Neural crest cell (in vitro differentiated cells): ENCODE measurements around the gene MAGI2. TPM values are rescaled to one million over a fixed set of nuclear protein-coding genes. Genes with fewer than 3 reads are reported as not detected.
"Not testable (repeated sequence)": the region's sequence is repeated elsewhere in the genome, so short reads cannot be mapped to it uniquely, and the experiment has no call there.

Experiments used
- DNase-seq: peaks from one replicate; pipeline ENCODE4 v3.0.0; 2021; ENCODE audit warnings: low read depth, mixed read lengths, low spot score
- H3K27ac Mint-ChIP-seq: one replicate; pipeline ENCODE4 v1.8.0; 2021; ENCODE audit warnings: mild to moderate bottlenecking, mixed read lengths; ENCODE audit not compliant: unreplicated experiment
- H3K27me3 Mint-ChIP-seq: 2 replicates; pipeline ENCODE4 v1.8.0; 2021; ENCODE audit warnings: low read depth, mild to moderate bottlenecking, mixed read lengths
- H3K36me3 Mint-ChIP-seq: 2 replicates; pipeline ENCODE4 v1.8.0; 2021; ENCODE audit warnings: low read depth, mild to moderate bottlenecking, mixed read lengths
- H3K4me1 Mint-ChIP-seq: 2 replicates; pipeline ENCODE4 v1.8.0; 2021; ENCODE audit warnings: mixed read lengths
- H3K4me3 Mint-ChIP-seq: one replicate; pipeline ENCODE4 v1.8.0; 2021; ENCODE audit warnings: mild to moderate bottlenecking, mixed read lengths
- H3K9me3 Mint-ChIP-seq: 2 replicates; pipeline ENCODE4 v1.8.0; 2021; ENCODE audit warnings: mixed read lengths
- total RNA-seq: library from RNA; stranded (reverse); gene quantifications from 2 replicates; pipeline ENCODE4 v1.2.1, GENCODE V29; 2021
- TF ChIP-seq, protein P1 (sequence below): fragments of 200-600 bp; sonication (generic); conservative IDR thresholded peaks from 2 replicates; pipeline ENCODE4 v1.5.0; 2021; ENCODE audit warnings: antibody characterized with exemption, mild to moderate bottlenecking

MAGI2 gene
- total RNA-seq, 1 donor from 2014 or later, result 10.0 TPM

DNA sequence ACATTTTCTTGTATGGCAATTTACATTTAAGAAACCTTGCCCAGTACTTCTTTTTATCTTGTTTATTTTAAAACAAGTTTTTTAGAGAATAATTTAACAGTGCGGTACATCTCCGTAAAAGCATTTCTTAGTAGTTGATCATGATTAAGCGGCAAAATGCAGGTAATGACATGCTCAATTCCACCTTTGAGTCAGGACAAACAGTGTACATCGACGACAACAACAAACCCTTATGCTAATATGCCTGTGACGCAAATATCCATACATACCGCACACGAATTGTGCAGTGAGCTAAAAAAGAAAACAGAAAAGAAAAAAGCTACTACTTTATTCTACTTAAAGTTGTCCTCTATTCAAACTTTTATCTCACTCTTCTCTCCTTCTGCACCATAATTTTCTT lies 1.9 kb downstream of the MAGI2 start:
- Mint-ChIP-seq H3K27me3 (peaks cover 3% of the 10 kb centered on the region), H3K36me3 (no peaks in the 10 kb centered on the region)

DNA sequence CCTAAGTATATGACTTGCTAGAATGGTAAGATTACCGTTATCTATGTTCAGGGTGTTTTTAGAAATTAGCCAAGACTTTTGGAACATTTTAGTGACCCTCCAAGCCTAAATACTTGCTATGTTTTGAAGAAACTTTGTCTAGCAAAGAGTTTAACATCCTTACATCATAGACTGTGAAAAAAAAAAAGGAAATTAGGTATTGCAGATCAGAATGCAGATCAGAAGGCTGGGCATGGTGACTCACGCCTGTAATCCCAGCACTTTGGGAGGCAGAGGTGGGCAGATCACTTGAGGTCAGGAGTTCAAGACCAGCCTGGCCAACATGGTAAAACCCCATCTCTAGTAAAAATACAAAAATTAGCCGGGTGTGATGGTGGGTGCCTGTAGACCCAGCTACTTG lies 10.7 kb downstream of the MAGI2 start:
- not testable (repeated sequence) for H3K36me3 Mint-ChIP-seq, H3K27me3 Mint-ChIP-seq, DNase-seq, H3K4me3 Mint-ChIP-seq, H3K27ac Mint-ChIP-seq, H3K9me3 Mint-ChIP-seq, H3K4me1 Mint-ChIP-seq

More for the DNA sequence above, 1.9 kb downstream of the MAGI2 start:
- Mint-ChIP-seq H3K9me3 (no peaks in the 10 kb centered on the region), H3K4me3 (peak overlapping the region; percentile 94), H3K4me1 (peaks cover 37% of the 10 kb centered on the region), H3K27ac (no peak overlapping the region)
- DNase-seq, result no peak
- TF ChIP-seq, protein P1, sequence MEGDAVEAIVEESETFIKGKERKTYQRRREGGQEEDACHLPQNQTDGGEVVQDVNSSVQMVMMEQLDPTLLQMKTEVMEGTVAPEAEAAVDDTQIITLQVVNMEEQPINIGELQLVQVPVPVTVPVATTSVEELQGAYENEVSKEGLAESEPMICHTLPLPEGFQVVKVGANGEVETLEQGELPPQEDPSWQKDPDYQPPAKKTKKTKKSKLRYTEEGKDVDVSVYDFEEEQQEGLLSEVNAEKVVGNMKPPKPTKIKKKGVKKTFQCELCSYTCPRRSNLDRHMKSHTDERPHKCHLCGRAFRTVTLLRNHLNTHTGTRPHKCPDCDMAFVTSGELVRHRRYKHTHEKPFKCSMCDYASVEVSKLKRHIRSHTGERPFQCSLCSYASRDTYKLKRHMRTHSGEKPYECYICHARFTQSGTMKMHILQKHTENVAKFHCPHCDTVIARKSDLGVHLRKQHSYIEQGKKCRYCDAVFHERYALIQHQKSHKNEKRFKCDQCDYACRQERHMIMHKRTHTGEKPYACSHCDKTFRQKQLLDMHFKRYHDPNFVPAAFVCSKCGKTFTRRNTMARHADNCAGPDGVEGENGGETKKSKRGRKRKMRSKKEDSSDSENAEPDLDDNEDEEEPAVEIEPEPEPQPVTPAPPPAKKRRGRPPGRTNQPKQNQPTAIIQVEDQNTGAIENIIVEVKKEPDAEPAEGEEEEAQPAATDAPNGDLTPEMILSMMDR, result no peak

DNA sequence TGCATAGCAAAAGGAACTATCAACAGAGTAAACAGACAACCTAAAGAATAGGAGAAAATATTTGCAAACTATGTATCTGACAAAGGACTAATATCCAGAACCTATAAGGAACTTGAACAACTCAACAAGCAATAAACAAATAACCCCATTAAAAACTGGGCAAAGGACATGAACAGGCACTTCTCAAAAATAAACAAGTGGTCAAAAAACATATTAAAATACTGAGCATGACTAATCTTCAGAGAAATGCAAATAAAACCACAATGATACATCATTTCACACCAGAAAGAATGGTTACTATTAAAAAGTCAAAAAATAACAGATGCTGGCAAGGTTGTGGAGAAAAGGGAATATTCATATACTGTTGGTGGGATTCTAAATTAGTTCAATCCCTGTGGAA lies 17.1 kb downstream of the MAGI2 start:
- H3K36me3 Mint-ChIP-seq, result no peaks in the 10 kb centered on the region
- H3K9me3 Mint-ChIP-seq, result peaks cover 2% of the 10 kb centered on the region
- no peaks in the 10 kb centered on the region for H3K4me1 Mint-ChIP-seq
- no peak overlapping the region for H3K27ac Mint-ChIP-seq
- TF ChIP-seq, protein P1, result no peak
- no peak overlapping the region for H3K4me3 Mint-ChIP-seq
- H3K27me3 Mint-ChIP-seq, result no peaks in the 10 kb centered on the region
- no peak for DNase-seq

DNA sequence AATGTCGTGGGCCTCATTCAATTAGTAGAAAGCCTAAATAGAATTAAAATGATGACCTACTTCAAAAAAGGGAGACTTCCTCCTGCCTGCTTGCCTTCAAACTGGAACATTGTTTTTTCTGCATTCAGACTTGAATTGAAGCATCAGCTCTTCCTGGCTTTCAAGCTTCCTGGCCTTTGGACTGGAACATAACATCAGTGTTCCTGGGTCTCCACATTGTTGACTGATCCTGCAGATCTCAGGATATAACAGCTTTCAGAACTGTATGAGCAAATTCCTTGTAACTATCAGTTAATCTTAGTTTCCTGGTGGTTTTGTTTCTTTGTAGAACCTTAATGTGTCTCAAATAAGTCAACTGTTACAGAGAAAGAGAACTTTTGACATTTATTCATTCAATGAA lies 18.6 kb downstream of the MAGI2 start:
- Mint-ChIP-seq H3K9me3 (peaks cover 2% of the 10 kb centered on the region), H3K27me3 (no peaks in the 10 kb centered on the region), H3K4me3 (no peak overlapping the region), H3K4me1 (no peaks in the 10 kb centered on the region), H3K27ac (no peak overlapping the region), H3K36me3 (no peaks in the 10 kb centered on the region)
- DNase-seq, result no peak
- TF ChIP-seq, protein P1, result no peak

DNA sequence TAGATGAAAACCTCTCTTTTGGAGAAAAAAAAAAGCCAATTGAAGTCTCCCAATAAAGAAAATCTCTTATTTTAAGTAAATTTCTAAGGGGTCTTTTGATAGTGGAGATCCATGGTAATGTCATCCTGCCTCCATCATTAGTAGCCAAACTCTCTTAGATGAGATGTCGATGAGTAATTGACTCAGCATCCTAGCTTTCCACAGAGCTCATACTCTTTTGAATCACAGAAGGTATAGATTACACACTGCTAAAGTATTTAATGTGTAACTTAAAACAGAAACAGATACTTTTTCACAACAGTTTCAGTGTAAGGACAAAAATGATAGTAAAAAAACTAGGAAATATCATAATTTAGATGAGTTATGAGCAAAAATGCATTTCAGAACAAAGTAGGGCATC lies 19.4 kb downstream of the MAGI2 start:
- no peaks in the 10 kb centered on the region for H3K27me3 Mint-ChIP-seq
- H3K9me3 Mint-ChIP-seq, result peaks cover 2% of the 10 kb centered on the region
- TF ChIP-seq, protein P1, result no peak
- H3K4me3 Mint-ChIP-seq, result no peak overlapping the region
- no peak for DNase-seq
- no peaks in the 10 kb centered on the region for H3K4me1 Mint-ChIP-seq
- no peak overlapping the region for H3K27ac Mint-ChIP-seq
- no peaks in the 10 kb centered on the region for H3K36me3 Mint-ChIP-seq

DNA sequence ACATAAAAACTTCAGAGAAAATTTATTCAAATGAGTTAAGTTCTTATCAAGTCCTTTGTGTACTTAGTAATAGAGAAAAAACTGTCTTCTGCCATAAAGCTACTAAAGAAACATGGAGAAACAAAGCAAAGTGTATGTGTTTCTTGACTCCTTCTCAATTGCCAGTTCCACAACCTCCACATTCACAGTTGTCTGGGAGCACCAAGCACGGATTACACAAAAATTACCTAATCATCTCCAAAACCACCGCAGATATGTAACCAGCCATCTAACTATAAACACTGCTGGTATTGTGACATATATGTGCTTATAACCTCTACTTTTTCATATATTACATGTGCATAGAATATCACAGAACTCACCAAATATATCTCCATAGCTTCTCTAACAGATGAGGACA lies 23.1 kb downstream of the MAGI2 start:
- no peak for DNase-seq
- H3K9me3 Mint-ChIP-seq, result peaks cover 2% of the 10 kb centered on the region
- no peak overlapping the region for H3K4me3 Mint-ChIP-seq
- H3K36me3 Mint-ChIP-seq, result no peaks in the 10 kb centered on the region
- H3K27me3 Mint-ChIP-seq, result no peaks in the 10 kb centered on the region
- peaks cover 10% of the 10 kb centered on the region for H3K4me1 Mint-ChIP-seq
- TF ChIP-seq, protein P1, result no peak
- H3K27ac Mint-ChIP-seq, result no peak overlapping the region
